KMS-11 (cell line): ENCODE measurements around the gene OR51E1.

Experiments
- H2AFZ ChIP-seq: fragments of 200-600 bp; sonication (generic); 2 replicates; pipeline ENCODE4 v1.6.1; 2016; ENCODE audit warnings: antibody characterized with exemption, mixed run types, low read depth
- H3K27ac ChIP-seq: fragments of 200-600 bp; sonication (generic); 2 replicates; pipeline ENCODE4 v1.6.1; 2016; ENCODE audit warnings: mild to moderate bottlenecking, mixed run types
- H3K27me3 ChIP-seq: fragments of 200-600 bp; sonication (generic); 2 replicates; pipeline ENCODE4 v1.6.1; 2017; ENCODE audit warnings: mild to moderate bottlenecking, low read depth, mixed run types, moderate library complexity; ENCODE audit not compliant: insufficient read depth
- H3K36me3 ChIP-seq: fragments of 200-600 bp; sonication (generic); 2 replicates; pipeline ENCODE4 v1.6.1; 2017; ENCODE audit warnings: mild to moderate bottlenecking, mixed run types; ENCODE audit not compliant: insufficient read depth
- H3K4me1 ChIP-seq: fragments of 200-600 bp; sonication (generic); 2 replicates; pipeline ENCODE4 v1.6.1; 2016; ENCODE audit warnings: mild to moderate bottlenecking, low read depth, mixed run types; ENCODE audit not compliant: poor library complexity, severe bottlenecking
- H3K4me2 ChIP-seq: fragments of 200-600 bp; sonication (generic); 2 replicates; pipeline ENCODE4 v1.7.0; 2016; ENCODE audit warnings: mild to moderate bottlenecking, mixed run types
- H3K4me3 ChIP-seq: fragments of 200-600 bp; sonication (generic); IDR thresholded peaks from 2 replicates; pipeline ENCODE4 v1.6.1; 2017; ENCODE audit warnings: low read depth, low read length, mixed read lengths; ENCODE audit not compliant: insufficient read depth
- H3K79me2 ChIP-seq: fragments of 200-600 bp; sonication (generic); 2 replicates; pipeline ENCODE4 v1.6.1; 2016; ENCODE audit warnings: low read depth, mixed run types; ENCODE audit not compliant: insufficient read depth
- H3K9ac ChIP-seq: fragments of 200-600 bp; sonication (generic); 2 replicates; pipeline ENCODE4 v1.6.1; 2016; ENCODE audit warnings: mild to moderate bottlenecking, mixed run types
- H4K20me1 ChIP-seq: fragments of 200-600 bp; sonication (generic); 2 replicates; pipeline ENCODE4 v1.6.1; 2016; ENCODE audit warnings: mild to moderate bottlenecking, mixed run types; ENCODE audit not compliant: insufficient read depth
- CTCF ChIP-seq: fragments of 200-600 bp; sonication (generic); conservative IDR thresholded peaks from 2 replicates; pipeline ENCODE4 v1.6.1; 2017; ENCODE audit warnings: low read depth, mild to moderate bottlenecking, antibody characterized with exemption, low read length, moderate library complexity, mixed read lengths

OR51E1 gene

GRCh38 chr11:4704054-4704789, 60.4 kb downstream of the OR51E1 start, which contains the start of gene MMP26:
MMP26 (plus strand) TSS chr11:4704784.
- Histone ChIP-seq H3K9ac (no peak within 1 kb of the TSS), H3K27ac (no peak within 1 kb of the TSS), H2AFZ (no peak within 1 kb of the TSS), H3K4me2 (no peak within 1 kb of the TSS), H3K4me3 (no peak within 1 kb of the TSS), H3K4me1 (peaks cover 19% of the 10 kb centered on the region), H4K20me1 (no peaks in the 10 kb centered on the region), H3K79me2 (no peaks in the 10 kb centered on the region), H3K36me3 (no peaks in the 10 kb centered on the region), H3K27me3 (no peaks in the 10 kb centered on the region)
- TF ChIP-seq CTCF, result no peak

- no peak for TF ChIP-seq CTCF
- Histone ChIP-seq H3K27me3 (no peaks in the 10 kb centered on the region), H3K27ac (no peak overlapping the region), H3K4me2 (no peak overlapping the region), H3K4me3 (no peak overlapping the region), H3K9ac (no peak overlapping the region), H4K20me1 (no peaks in the 10 kb centered on the region), H3K4me1 (peaks cover 13% of the 10 kb centered on the region), H2AFZ (no peak overlapping the region), H3K36me3 (no peaks in the 10 kb centered on the region), H3K79me2 (no peaks in the 10 kb centered on the region)
These were observed 61.1 kb downstream of the OR51E1 start for GRCh38 chr11:4704790-4705334.
